ENCODE results near the gene TBC1D3B.

Gene TBC1D3B

GRCh38 chr17:36198831-36199465 is 22.5 kb upstream of the TBC1D3B start:
- H3F3A ChIP-seq (ENCODE audit: insufficient read depth) = 0 out of 2 replicates have a peak, but pooled peaks cover 11% of the 10 kb centered on the region
- H3K79me2 ChIP-seq (ENCODE audit: insufficient read depth, low read length) = no peaks in the 10 kb centered on the region
- no peak overlapping the region for H3K4me3 ChIP-seq (ENCODE audit: insufficient read depth, low read length, poor library complexity, severe bottlenecking)
- no peaks in the 10 kb centered on the region for H3K9me3 ChIP-seq (ENCODE audit: insufficient read depth, low read length)
- H2AFZ ChIP-seq (ENCODE audit: low read depth, low read length, severe bottlenecking) = no peak overlapping the region
- H3K36me3 ChIP-seq (ENCODE audit: low read length) = no peaks in the 10 kb centered on the region
- H3K27me3 ChIP-seq (ENCODE audit: low read length) = no peaks in the 10 kb centered on the region
- H3K9ac ChIP-seq (ENCODE audit: low read length) = no peak overlapping the region
- no peak overlapping the region for H3K4me2 ChIP-seq (ENCODE audit: low read depth, low read length, poor library complexity, severe bottlenecking)
- TF ChIP-seq CTCF (IDR thresholded peaks at IDR 0.05; ENCODE audit: insufficient read depth, low read length, poor library complexity, severe bottlenecking) = no peak
- H4K20me1 ChIP-seq (ENCODE audit: low read depth, low read length) = no peaks in the 10 kb centered on the region
- H3K27ac ChIP-seq (ENCODE audit: low read depth, low read length) = no peak overlapping the region
- H3K9me2 ChIP-seq (replicated peaks; ENCODE audit: insufficient read depth, low read length) = no peaks in the 10 kb centered on the region

- no peaks in the 10 kb centered on the region for H3K9me2 ChIP-seq (replicated peaks; ENCODE audit: insufficient read depth, low read length)
- H3K4me3 ChIP-seq (ENCODE audit: insufficient read depth, low read length, poor library complexity, severe bottlenecking) = no peak overlapping the region
- no peak overlapping the region for H2AFZ ChIP-seq (ENCODE audit: low read depth, low read length, severe bottlenecking)
- peak overlapping the region; percentile 44 for H3K4me2 ChIP-seq (ENCODE audit: low read depth, low read length, poor library complexity, severe bottlenecking)
- H3K27me3 ChIP-seq (ENCODE audit: low read length) = no peaks in the 10 kb centered on the region
- no peaks in the 10 kb centered on the region for H3K79me2 ChIP-seq (ENCODE audit: insufficient read depth, low read length)
- H3K36me3 ChIP-seq (ENCODE audit: low read length) = no peaks in the 10 kb centered on the region
- 0 out of 2 replicates have a peak, but pooled peaks cover 11% of the 10 kb centered on the region for H3F3A ChIP-seq (ENCODE audit: insufficient read depth)
- H3K9me3 ChIP-seq (ENCODE audit: insufficient read depth, low read length) = no peaks in the 10 kb centered on the region
- no peaks in the 10 kb centered on the region for H4K20me1 ChIP-seq (ENCODE audit: low read depth, low read length)
- H3K9ac ChIP-seq (ENCODE audit: low read length) = 0 out of 2 replicates have a peak overlapping the region, but pooled peaks have one; percentile 1
- TF ChIP-seq CTCF (IDR thresholded peaks at IDR 0.05; ENCODE audit: insufficient read depth, low read length, poor library complexity, severe bottlenecking) (no peak), EZH2phosphoT487 (conservative IDR thresholded peaks at IDR 0.05; ENCODE audit: low read length) (no peak)
- H3K27ac ChIP-seq (ENCODE audit: low read depth, low read length) = peak overlapping the region; percentile 57
Measured at GRCh38 chr17:36197387-36197703, 20.9 kb upstream of the TBC1D3B start.

- Histone ChIP-seq H3K27me3 (ENCODE audit: low read length) (no peaks in the 10 kb centered on the region), H3K4me2 (ENCODE audit: low read depth, low read length, poor library complexity, severe bottlenecking) (peak overlapping the region; percentile 44)
Measured at GRCh38 chr17:36196131-36196486, 19.7 kb upstream of the TBC1D3B start.

More at GRCh38 chr17:36196131-36196486, 19.7 kb upstream of the TBC1D3B start:
- Histone ChIP-seq H3K36me3 (ENCODE audit: low read length) (no peaks in the 10 kb centered on the region), H4K20me1 (ENCODE audit: low read depth, low read length) (no peaks in the 10 kb centered on the region), H3K9ac (ENCODE audit: low read length) (peak overlapping the region; percentile 17; the same call in 1 of the 2 replicates), H3K27ac (ENCODE audit: low read depth, low read length) (peak overlapping the region; percentile 57), H3F3A (ENCODE audit: insufficient read depth) (0 out of 2 replicates have a peak, but pooled peaks cover 11% of the 10 kb centered on the region), H3K9me2 (replicated peaks; ENCODE audit: insufficient read depth, low read length) (no peaks in the 10 kb centered on the region), H2AFZ (ENCODE audit: low read depth, low read length, severe bottlenecking) (no peak overlapping the region), H3K79me2 (ENCODE audit: insufficient read depth, low read length) (no peaks in the 10 kb centered on the region), H3K9me3 (ENCODE audit: insufficient read depth, low read length) (no peaks in the 10 kb centered on the region), H3K4me3 (ENCODE audit: insufficient read depth, low read length, poor library complexity, severe bottlenecking) (no peak overlapping the region)
- no peak for TF ChIP-seq CTCF (IDR thresholded peaks at IDR 0.05; ENCODE audit: insufficient read depth, low read length, poor library complexity, severe bottlenecking)
- TF ChIP-seq EZH2phosphoT487 (conservative IDR thresholded peaks at IDR 0.05; ENCODE audit: low read length) = no peak

Measured in SU-DHL-6 (cell line).